Testis (tissue), 3 donors: Measurements from ENCODE around the gene RTN4IP1. TPM values are rescaled to one million over a fixed set of nuclear protein-coding genes. Genes with fewer than 3 reads are reported as not detected.
"Not testable (repeated sequence)": the region's sequence is repeated elsewhere in the genome, so short reads cannot be mapped to it uniquely, and the experiment has no call there.

Experiments used
- DNase-seq: peaks from one replicate; pipeline ENCODE4 v3.0.0-alpha.2; 2019
- H3K27ac ChIP-seq, 2 donors: fragments of 200-600 bp; sonication (generic); one replicate each; pipeline ENCODE4 v1.5.1; 2019
- H3K27me3 ChIP-seq: fragments of 200-600 bp; sonication (generic); one replicate; pipeline ENCODE4 v1.5.1; 2019
- H3K36me3 ChIP-seq: fragments of 200-600 bp; sonication (generic); one replicate; pipeline ENCODE4 v1.5.1; 2017; ENCODE audit warnings: low read depth; ENCODE audit errors: missing control alignments
- H3K4me1 ChIP-seq: fragments of 200-600 bp; sonication (generic); one replicate; pipeline ENCODE4 v1.5.1; 2019
- H3K4me3 ChIP-seq, 2 donors: fragments of 200-600 bp; sonication (generic); one replicate each; pipeline ENCODE4 v1.5.1; 2017 to 2019
- H3K9me3 ChIP-seq: fragments of 200-600 bp; sonication (generic); one replicate; pipeline ENCODE4 v1.5.1; 2017
- CTCF ChIP-seq, 3 experiments: fragments of 450-650 bp in 2 of 3; fragments of 200-600 bp in 1 of 3; sonication (generic) in 1 of 3; IDR thresholded peaks; one replicate each; pipeline ENCODE4 v1.5.1; 2016 to 2019; ENCODE audit warnings: antibody characterized with exemption in 3 of 3, mild to moderate bottlenecking in 2 of 3, moderate library complexity in 1 of 3
- POLR2A ChIP-seq: fragments of 450-650 bp; IDR thresholded peaks from one replicate; pipeline ENCODE4 v1.6.1; 2017; ENCODE audit warnings: antibody characterized with exemption, mild to moderate bottlenecking, moderate library complexity
- WGBS, 2 donors: methylation state at CpG; one replicate each; pipeline ENCODE4 v1.1.5; 2018; 5-methylcytosine and 5-hydroxymethylcytosine counted together
- intact Hi-C: fragments of 100-400 bp; cut with DNase I; formaldehyde crosslinking; loops from one replicate; pipeline ENCODE4 v1.15.1; 2023; ENCODE audit warnings: low total_unique reads
- polyA plus RNA-seq: library from polyadenylated mRNA; stranded (reverse); fragments of 350-450 nt; fragmentation: Illumina TruSeq; extraction: RNeasy Lipid Tissue Mini Kit (QIAGEN cat#74804); gene quantifications from one replicate; pipeline ENCODE4 v1.2.3, GENCODE V29; 2014; ENCODE audit warnings: low read depth, low replicate concordance; ENCODE audit not compliant: insufficient read depth
- total RNA-seq, 2 donors: library from RNA; depleted of rRNA; stranded (reverse); fragments of >200 nt; gene quantifications; one replicate each; pipeline ENCODE4 v1.2.3, GENCODE V29; 2016

The RTN4IP1 gene
- total and polyA plus RNA-seq, 3 donors from 2014 or later, result 9.8 to 9.9 (median 9.9) TPM

DNA sequence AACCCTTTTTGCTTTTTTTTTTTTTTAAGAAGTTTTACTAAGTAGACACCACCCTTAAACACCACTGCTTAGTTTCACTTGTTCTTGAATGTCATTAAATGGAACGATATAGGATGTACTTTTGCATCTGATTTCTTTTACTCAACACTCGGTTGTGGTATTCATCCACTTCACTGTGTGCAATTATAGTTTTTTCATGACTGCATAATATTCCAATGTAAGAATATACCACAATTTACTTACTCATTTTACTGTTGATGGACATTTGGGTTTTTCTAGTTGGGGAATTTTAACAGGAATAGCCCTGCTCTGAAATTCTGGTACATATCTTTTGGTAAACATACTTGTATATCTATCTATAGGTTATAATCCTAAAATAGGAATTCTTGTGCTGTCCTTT, 29.9 kb downstream of the RTN4IP1 start:
- Histone ChIP-seq H3K36me3 (no peaks in the 10 kb centered on the region), H3K4me3 (no peak overlapping the region), H3K27ac (no peak overlapping the region), H3K27me3 (no peaks in the 10 kb centered on the region), H3K4me1 (no peaks in the 10 kb centered on the region), H3K9me3 (no peaks in the 10 kb centered on the region)
- 49 to 95% methylated on average over 1 to 2 of the region's 2 CpGs for WGBS, 2 donors
- TF ChIP-seq CTCF (IDR thresholded peaks at IDR 0.05) (no peak), POLR2A (no peak)
- no peak for DNase-seq
- intact Hi-C loops, result no loop called here

DNA sequence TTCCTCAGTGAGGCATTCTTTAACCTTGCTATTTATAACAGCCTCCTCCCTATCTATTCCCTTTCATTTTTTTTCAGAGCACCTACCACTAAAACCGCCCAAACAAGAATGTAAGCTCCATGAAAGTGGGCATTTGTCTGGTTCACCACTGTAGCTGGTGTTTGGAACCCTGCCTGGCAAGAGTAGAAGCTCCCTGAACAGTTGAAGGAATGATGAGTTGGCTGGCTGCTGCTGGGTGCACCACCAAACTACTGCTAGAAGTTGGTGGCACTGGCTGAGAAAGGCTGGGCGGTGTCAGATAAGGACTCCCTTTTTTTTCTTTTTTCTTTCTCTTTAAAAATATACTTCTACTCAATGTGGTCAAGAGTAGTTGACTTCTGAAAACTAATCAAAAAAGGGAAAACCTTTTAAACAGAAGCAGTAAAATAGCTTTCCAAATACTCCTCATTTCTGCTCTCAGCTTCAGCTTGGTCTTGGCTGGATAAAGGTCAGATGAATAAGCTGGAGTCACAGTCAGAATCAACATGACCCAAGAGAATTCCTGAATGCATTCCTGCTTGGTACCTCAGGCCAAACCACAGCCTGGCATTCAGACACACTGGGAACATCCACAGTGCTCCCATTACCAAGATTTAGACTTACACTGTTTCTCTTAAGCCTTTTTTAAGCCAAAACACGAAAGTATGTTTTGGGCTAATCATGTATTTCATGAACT, 38.0 kb downstream of the RTN4IP1 start:
- intact Hi-C loops, result no loop called here
- H3K36me3 ChIP-seq, result no peaks in the 10 kb centered on the region
- TF ChIP-seq CTCF (IDR thresholded peaks at IDR 0.05) (no peak), POLR2A (no peak)
- no peaks in the 10 kb centered on the region for H3K4me1 ChIP-seq
- no peaks in the 10 kb centered on the region for H3K27me3 ChIP-seq
- no peak overlapping the region for H3K4me3 ChIP-seq
- H3K9me3 ChIP-seq, result no peaks in the 10 kb centered on the region
- 86 to 94% methylated on average over 3 of the region's 3 CpGs for WGBS, 2 donors
- DNase-seq, result no peak
- H3K27ac ChIP-seq, result no peak overlapping the region

DNA sequence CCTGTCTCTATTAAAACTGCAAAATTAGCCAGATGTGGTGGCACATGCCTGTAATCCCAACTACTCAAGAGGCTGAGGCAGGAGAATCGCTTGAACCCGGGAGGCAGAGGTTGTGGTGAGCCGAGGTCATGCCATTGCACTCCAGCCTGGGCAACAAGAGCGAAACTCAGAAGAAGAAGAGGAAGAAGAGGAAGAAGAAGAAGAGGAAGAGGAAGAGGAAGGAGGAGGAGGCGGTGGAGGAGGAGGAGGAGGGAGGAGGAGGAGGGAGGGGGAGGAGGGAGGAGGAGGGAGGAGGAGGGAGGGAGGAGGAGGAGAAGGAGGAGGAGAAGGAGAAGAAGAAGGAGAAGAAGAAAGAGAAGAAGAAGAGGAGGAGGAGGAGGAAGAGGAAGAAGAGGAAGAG, 40.4 kb downstream of the RTN4IP1 start:
- WGBS, 2 donors, result 61 to 85% methylated on average over 4 to 5 of the region's 5 CpGs
- H3K27ac ChIP-seq, DNase-seq, H3K9me3 ChIP-seq, H3K4me3 ChIP-seq, H3K36me3 ChIP-seq, H3K27me3 ChIP-seq, intact Hi-C loops, H3K4me1 ChIP-seq: not testable (repeated sequence)

GRCh38 chr6:106586815-106587415, 42.4 kb downstream of the RTN4IP1 start:
- H3K4me3 ChIP-seq, result no peak overlapping the region
- intact Hi-C loops, result no loop called here
- no peak overlapping the region for H3K27ac ChIP-seq
- no peaks in the 10 kb centered on the region for H3K4me1 ChIP-seq
- no peaks in the 10 kb centered on the region for H3K36me3 ChIP-seq
- no peak for DNase-seq
- no peaks in the 10 kb centered on the region for H3K27me3 ChIP-seq
- TF ChIP-seq POLR2A (no peak), CTCF (IDR thresholded peaks at IDR 0.05) (no peak)
- WGBS, 2 donors, result 88 to 95% methylated on average over 4 of the region's 4 CpGs
- H3K9me3 ChIP-seq, result no peaks in the 10 kb centered on the region

DNA sequence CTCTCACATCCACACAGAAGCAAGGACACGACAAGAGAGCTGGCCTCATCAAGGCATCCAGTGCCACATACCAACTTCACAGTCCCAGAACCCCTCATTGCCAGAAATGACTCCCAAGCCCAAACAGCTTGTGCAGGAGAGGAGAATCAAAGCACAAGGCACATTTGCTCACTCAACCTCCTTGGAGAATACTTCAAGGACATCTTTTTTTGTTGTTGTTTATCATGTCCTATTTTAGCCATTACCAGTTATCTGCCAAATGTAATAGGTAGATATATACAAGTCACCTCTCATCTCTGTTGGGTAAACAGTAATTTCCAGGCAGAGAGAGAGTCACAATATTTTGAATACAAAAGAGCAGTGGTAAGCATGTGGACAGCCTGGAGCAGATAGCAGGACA, 47.8 kb downstream of the RTN4IP1 start:
- intact Hi-C loops, result no loop called here
- WGBS, 2 donors, result 30 to 58% methylated on average over 1 of the region's 1 CpG
- Histone ChIP-seq H3K27ac (no peak overlapping the region), H3K27me3 (no peaks in the 10 kb centered on the region), H3K4me3 (no peak overlapping the region), H3K9me3 (no peaks in the 10 kb centered on the region), H3K36me3 (no peaks in the 10 kb centered on the region), H3K4me1 (no peaks in the 10 kb centered on the region)
- DNase-seq, result no peak
- TF ChIP-seq CTCF (IDR thresholded peaks at IDR 0.05), result no peak
- no peak for TF ChIP-seq POLR2A
